B cell (primary cell): ENCODE results near the gene PLCL1. TPM values are rescaled to one million over a fixed set of nuclear protein-coding genes. Genes with fewer than 3 reads are reported as not detected.

Experiments
- ATAC-seq: fragments of 200-7000 bp; cut with Tn5 transposase; one replicate; pipeline ENCODE4 v1.10.0; 2021; ENCODE audit warnings: low read depth, mild to moderate bottlenecking, moderate number of reproducible peaks, moderate library complexity
- CTCF ChIA-PET: fragments of 350-600 bp; sonication (Branson Sonifier 250); formaldehyde crosslinking; loops from one replicate; lab custom pipeline; 2021; ENCODE audit warnings: antibody characterized with exemption, inconsistent platforms; lab: Charles Lee
- POLR2A ChIA-PET: fragments of 350-600 bp; sonication (Branson Sonifier 250); formaldehyde crosslinking; loops from one replicate; lab custom pipeline; 2021; ENCODE audit warnings: antibody characterized with exemption; lab: Charles Lee
- DNase-seq: peaks from one replicate; pipeline ENCODE4 v3.0.0; 2013
- H2AFZ ChIP-seq: 2 replicates; pipeline ENCODE4 v1.6.1; 2012; ENCODE audit warnings: mild to moderate bottlenecking, low read depth, low read length; ENCODE audit not compliant: insufficient read depth, poor library complexity, severe bottlenecking
- H3K27ac ChIP-seq, 2 donors: 1 replicate in 1 of 2; 2 replicates in 1 of 2; pipeline ENCODE4 v1.5.1; 2012 to 2013; ENCODE audit warnings: low read length in 2 of 2, mild to moderate bottlenecking in 2 of 2, moderate library complexity in 1 of 2
- H3K27me3 ChIP-seq, 4 experiments: fragments of 200-600 bp in 1 of 4; sonication (generic) in 1 of 4; replicated peaks in 1 of 4; 1 replicate in 2 of 4; 2 replicates in 2 of 4; pipeline versions ENCODE4 v1.6.1 to v1.7.0; 2013 to 2016; ENCODE audit warnings: low read length in 3 of 4, mild to moderate bottlenecking in 2 of 4, mixed read lengths in 1 of 4, moderate library complexity in 1 of 4; ENCODE audit not compliant: insufficient read depth in 4 of 4, control insufficient read depth in 3 of 4; ENCODE audit errors: control extremely low read depth in 1 of 4
- H3K36me3 ChIP-seq, 2 experiments: replicated peaks in 1 of 2; 1 replicate in 1 of 2; 2 replicates in 1 of 2; pipeline versions ENCODE4 v1.6.1 to v1.7.1; 2013; ENCODE audit warnings: low read length in 1 of 2; ENCODE audit not compliant: insufficient read depth in 2 of 2, control insufficient read depth in 1 of 2; ENCODE audit errors: control extremely low read depth in 1 of 2, extremely low read depth in 1 of 2
- H3K4me1 ChIP-seq, 2 donors: fragments of 200-600 bp in 1 of 2; sonication (generic) in 1 of 2; 1 replicate in 1 of 2; 2 replicates in 1 of 2; pipeline versions ENCODE4 v1.5.1 to v1.6.1; 2013 to 2017; ENCODE audit warnings: low read length in 2 of 2; ENCODE audit not compliant: control insufficient read depth in 2 of 2, insufficient read depth in 2 of 2
- H3K4me2 ChIP-seq: replicated peaks from 2 replicates; pipeline ENCODE3; 2012; ENCODE audit warnings: mild to moderate bottlenecking, low read depth, low read length; ENCODE audit not compliant: poor library complexity, severe bottlenecking
- H3K4me3 ChIP-seq, 5 experiments: fragments of 200-600 bp in 1 of 5; sonication (generic) in 1 of 5; 1 replicate in 3 of 5; 2 replicates in 2 of 5; pipeline versions ENCODE4 v1.5.1 to v1.7.0; 2011 to 2016; ENCODE audit warnings: low read length in 4 of 5, mild to moderate bottlenecking in 4 of 5, low read depth in 2 of 5, control low read depth in 1 of 5, moderate library complexity in 1 of 5; ENCODE audit not compliant: insufficient read depth in 1 of 5; ENCODE audit errors: control extremely low read depth in 1 of 5, extremely low read depth in 1 of 5
- H3K79me2 ChIP-seq: fragments of 200-600 bp; sonication (generic); one replicate; pipeline ENCODE4 v1.6.0; 2016; ENCODE audit warnings: low read length; ENCODE audit not compliant: control insufficient read depth, insufficient read depth
- H3K9ac ChIP-seq: fragments of 200-600 bp; sonication (generic); 2 replicates; pipeline ENCODE4 v1.6.1; 2017; ENCODE audit warnings: mild to moderate bottlenecking, low read length, moderate library complexity
- H3K9me3 ChIP-seq, 3 donors: one replicate each; pipeline versions ENCODE4 v1.6.1 to v1.7.1; 2013; ENCODE audit warnings: low read length in 2 of 3; ENCODE audit not compliant: control insufficient read depth in 2 of 3, insufficient read depth in 1 of 3; ENCODE audit errors: control extremely low read depth in 1 of 3
- H4K20me1 ChIP-seq: 2 replicates; pipeline ENCODE4 v1.6.0; 2012; ENCODE audit warnings: mild to moderate bottlenecking, low read length; ENCODE audit not compliant: insufficient read depth, control insufficient read depth, poor library complexity, severe bottlenecking
- H3K27ac Mint-ChIP-seq: one replicate; pipeline ENCODE4 v1.8.0; 2021; ENCODE audit warnings: mixed read lengths
- H3K27me3 Mint-ChIP-seq: one replicate; pipeline ENCODE4 v1.8.0; 2021; ENCODE audit warnings: mixed read lengths
- H3K4me1 Mint-ChIP-seq: one replicate; pipeline ENCODE4 v1.8.0; 2021; ENCODE audit warnings: mixed read lengths
- H3K4me3 Mint-ChIP-seq: one replicate; pipeline ENCODE4 v1.8.0; 2021; ENCODE audit warnings: mixed read lengths
- H3K9me3 Mint-ChIP-seq: one replicate; pipeline ENCODE4 v1.8.0; 2022; ENCODE audit warnings: mixed read lengths; ENCODE audit not compliant: insufficient read depth
- CTCF ChIP-seq: fragments of 200-600 bp; IDR thresholded peaks from one replicate; pipeline ENCODE4 v1.8.0; 2022; ENCODE audit warnings: antibody characterized with exemption, mild to moderate bottlenecking
- EZH2 ChIP-seq: IDR thresholded peaks from 2 replicates; pipeline ENCODE4 v1.6.1; 2012; ENCODE audit warnings: borderline replicate concordance, low read depth, mild to moderate bottlenecking, moderate library complexity, low read length; ENCODE audit not compliant: insufficient read depth, poor library complexity, severe bottlenecking
- WGBS: methylation state at CpG from one replicate; pipeline ENCODE4 v1.1.5; 2013; ENCODE audit warnings: missing lambda C conversion rate; ENCODE audit not compliant: insufficient coverage; 5-methylcytosine and 5-hydroxymethylcytosine counted together
- intact Hi-C: fragments of 100-400 bp; cut with micrococcal nuclease; formaldehyde crosslinking; loops from one replicate; pipeline ENCODE4 v1.10.0; 2022
- polyA plus RNA-seq: library from polyadenylated mRNA; depleted of rRNA; stranded (reverse); fragments of >200 nt; gene quantifications from 2 replicates; pipeline ENCODE4 v1.2.3, GENCODE V29; 2012
- total RNA-seq, 2 donors: library from RNA; stranded (reverse); fragments of 120-200 nt in 1 of 2; gene quantifications; 1 replicate in 1 of 2; 2 replicates in 1 of 2; pipeline versions ENCODE4 v1.2.3 to v1.2.4, GENCODE V29; 2013 to 2022

Gene PLCL1
- total and polyA plus RNA-seq, 2 donors (not counting 1 experiment from before 2014, with no cell fraction given), result 0.07 to 0.25 TPM

- Mint-ChIP-seq H3K4me3 (no peak overlapping the region), H3K9me3 (no peaks in the 10 kb centered on the region), H3K27ac (no peak overlapping the region), H3K27me3 (no peaks in the 10 kb centered on the region), H3K4me1 (no peaks in the 10 kb centered on the region)
- Histone ChIP-seq H3K4me3 (no peak overlapping the region), H4K20me1 (no peaks in the 10 kb centered on the region), H3K4me1 (no peaks in the 10 kb centered on the region), H3K27ac (no peak overlapping the region), H3K79me2 (no peaks in the 10 kb centered on the region), H2AFZ (no peak overlapping the region), H3K36me3 (no peaks in the 10 kb centered on the region), H3K4me2 (no peak overlapping the region), H3K27me3 (peaks cover 0 to 2% (median 0%) of the 10 kb centered on the region in 4 experiments), H3K9ac (no peak overlapping the region), H3K9me3 (no peaks in the 10 kb centered on the region)
- ChIA-PET CTCF (no interaction called here), POLR2A (no interaction called here)
- WGBS, result 83% methylated on average over 1 of the region's 1 CpG
- DNase-seq (no peak), ATAC-seq (no peak)
- TF ChIP-seq CTCF (no peak), EZH2 (no peak)
- intact Hi-C loops, result no loop called here
Measured at GRCh38 chr2:197950724-197951123, 146.3 kb downstream of the PLCL1 start.

GRCh38 chr2:197952540-197953202 lies 148.3 kb downstream of the PLCL1 start:
- intact Hi-C loops, result no loop called here
- Histone ChIP-seq H3K36me3 (no peaks in the 10 kb centered on the region), H3K4me1 (no peaks in the 10 kb centered on the region), H3K27me3 (peaks cover 0 to 2% (median 0%) of the 10 kb centered on the region in 4 experiments), H3K9me3 (no peaks in the 10 kb centered on the region), H3K79me2 (no peaks in the 10 kb centered on the region), H3K4me3 (no peak overlapping the region), H4K20me1 (no peaks in the 10 kb centered on the region), H3K9ac (no peak overlapping the region), H3K4me2 (no peak overlapping the region), H2AFZ (no peak overlapping the region), H3K27ac (no peak overlapping the region)
- no peak for ATAC-seq
- no peak for TF ChIP-seq EZH2
- no peak for TF ChIP-seq CTCF
- no peaks in the 10 kb centered on the region for H3K4me1 Mint-ChIP-seq
- ChIA-PET CTCF (no interaction called here), POLR2A (no interaction called here)
- H3K9me3 Mint-ChIP-seq, result no peaks in the 10 kb centered on the region
- no peak overlapping the region for H3K4me3 Mint-ChIP-seq
- H3K27ac Mint-ChIP-seq, result no peak overlapping the region
- WGBS, result 100% methylated on average over 1 of the region's 5 CpGs
- no peaks in the 10 kb centered on the region for H3K27me3 Mint-ChIP-seq
- no peak for DNase-seq
